ENCODE data around the gene PALB2. TPM values are rescaled to one million over a fixed set of nuclear protein-coding genes. Genes with fewer than 3 reads are reported as not detected.

PALB2 gene
- total and polyA plus RNA-seq, 2 of the 13 experiments (the other 11 are each of a cell fraction or from before 2014, with no cell fraction given), result 12.1 to 40.9 TPM

DNA sequence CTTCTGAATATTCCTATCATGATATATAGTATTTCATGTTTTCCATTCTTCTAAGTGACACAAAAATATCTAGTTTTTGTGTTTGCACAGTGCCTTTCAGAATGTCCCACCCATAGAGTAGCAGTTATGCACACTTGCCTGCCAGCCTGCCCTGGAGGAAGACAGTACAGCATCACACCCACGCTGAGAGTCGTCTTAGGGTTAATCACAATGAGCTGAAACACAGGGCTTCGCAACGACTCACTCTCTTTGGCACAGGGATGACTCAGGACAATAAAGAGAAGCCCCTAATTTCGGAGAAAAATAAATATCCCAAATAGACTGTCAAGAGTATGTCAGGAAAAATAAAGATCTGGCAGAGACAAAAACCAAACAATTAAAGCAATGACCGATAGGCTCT, 33.4 kb downstream of the PALB2 start:
- no peak overlapping the region for H3K27ac ChIP-seq (ENCODE audit: extremely low read length, insufficient read depth, low read length)
- FAIRE-seq (no peak), DNase-seq (ENCODE audit: low spot score) (no peak), ATAC-seq (no peak)
- H3K4me3 ChIP-seq (replicated peaks in 1 of 3; ENCODE audit: insufficient read depth in 1 of 3, low read depth in 2 of 3, low read length in 3 of 3), result no peak overlapping the region
- ChIA-PET CTCF (ENCODE audit: low intra/inter-chr PET ratio, low total read pairs) (no interaction called here), POLR2A (no interaction called here)
- no peaks in the 10 kb centered on the region for H3K9me3 ChIP-seq (ENCODE audit: low read length)
- intact Hi-C loops (cut with micrococcal nuclease; ENCODE audit: unreplicated experiment) (no loop called here), in situ Hi-C loops (cut with HindIII; ENCODE audit: extremely low pct_ligation_motif_present, low pct_unique_long_range_greater_than_20kb) (no loop called here)
- no peaks in the 10 kb centered on the region for H4K20me1 ChIP-seq (ENCODE audit: insufficient read depth, low read length)
- no peaks in the 10 kb centered on the region for H3K27me3 ChIP-seq (ENCODE audit: control insufficient read depth in 1 of 2, insufficient read depth in 2 of 2, low read length in 2 of 2)
- 96% methylated on average over 6 of the region's 6 CpGs for WGBS (ENCODE audit: low lambda C conversion rate)
- TF ChIP-seq, protein P1, sequence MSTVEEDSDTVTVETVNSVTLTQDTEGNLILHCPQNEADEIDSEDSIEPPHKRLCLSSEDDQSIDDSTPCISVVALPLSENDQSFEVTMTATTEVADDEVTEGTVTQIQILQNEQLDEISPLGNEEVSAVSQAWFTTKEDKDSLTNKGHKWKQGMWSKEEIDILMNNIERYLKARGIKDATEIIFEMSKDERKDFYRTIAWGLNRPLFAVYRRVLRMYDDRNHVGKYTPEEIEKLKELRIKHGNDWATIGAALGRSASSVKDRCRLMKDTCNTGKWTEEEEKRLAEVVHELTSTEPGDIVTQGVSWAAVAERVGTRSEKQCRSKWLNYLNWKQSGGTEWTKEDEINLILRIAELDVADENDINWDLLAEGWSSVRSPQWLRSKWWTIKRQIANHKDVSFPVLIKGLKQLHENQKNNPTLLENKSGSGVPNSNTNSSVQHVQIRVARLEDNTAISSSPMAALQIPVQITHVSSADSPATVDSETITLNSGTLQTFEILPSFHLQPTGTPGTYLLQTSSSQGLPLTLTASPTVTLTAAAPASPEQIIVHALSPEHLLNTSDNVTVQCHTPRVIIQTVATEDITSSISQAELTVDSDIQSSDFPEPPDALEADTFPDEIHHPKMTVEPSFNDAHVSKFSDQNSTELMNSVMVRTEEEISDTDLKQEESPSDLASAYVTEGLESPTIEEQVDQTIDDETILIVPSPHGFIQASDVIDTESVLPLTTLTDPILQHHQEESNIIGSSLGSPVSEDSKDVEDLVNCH (CRISPR knock-in tag; IDR thresholded peaks at IDR 0.05), result no peak
- no peak for TF ChIP-seq ZNF136 (CRISPR knock-in tag; IDR thresholded peaks at IDR 0.05; ENCODE audit: low read depth)
- TF ChIP-seq, protein P2, sequence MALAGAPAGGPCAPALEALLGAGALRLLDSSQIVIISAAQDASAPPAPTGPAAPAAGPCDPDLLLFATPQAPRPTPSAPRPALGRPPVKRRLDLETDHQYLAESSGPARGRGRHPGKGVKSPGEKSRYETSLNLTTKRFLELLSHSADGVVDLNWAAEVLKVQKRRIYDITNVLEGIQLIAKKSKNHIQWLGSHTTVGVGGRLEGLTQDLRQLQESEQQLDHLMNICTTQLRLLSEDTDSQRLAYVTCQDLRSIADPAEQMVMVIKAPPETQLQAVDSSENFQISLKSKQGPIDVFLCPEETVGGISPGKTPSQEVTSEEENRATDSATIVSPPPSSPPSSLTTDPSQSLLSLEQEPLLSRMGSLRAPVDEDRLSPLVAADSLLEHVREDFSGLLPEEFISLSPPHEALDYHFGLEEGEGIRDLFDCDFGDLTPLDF (CRISPR knock-in tag; IDR thresholded peaks at IDR 0.05), result no peak
- TF ChIP-seq, protein P3, sequence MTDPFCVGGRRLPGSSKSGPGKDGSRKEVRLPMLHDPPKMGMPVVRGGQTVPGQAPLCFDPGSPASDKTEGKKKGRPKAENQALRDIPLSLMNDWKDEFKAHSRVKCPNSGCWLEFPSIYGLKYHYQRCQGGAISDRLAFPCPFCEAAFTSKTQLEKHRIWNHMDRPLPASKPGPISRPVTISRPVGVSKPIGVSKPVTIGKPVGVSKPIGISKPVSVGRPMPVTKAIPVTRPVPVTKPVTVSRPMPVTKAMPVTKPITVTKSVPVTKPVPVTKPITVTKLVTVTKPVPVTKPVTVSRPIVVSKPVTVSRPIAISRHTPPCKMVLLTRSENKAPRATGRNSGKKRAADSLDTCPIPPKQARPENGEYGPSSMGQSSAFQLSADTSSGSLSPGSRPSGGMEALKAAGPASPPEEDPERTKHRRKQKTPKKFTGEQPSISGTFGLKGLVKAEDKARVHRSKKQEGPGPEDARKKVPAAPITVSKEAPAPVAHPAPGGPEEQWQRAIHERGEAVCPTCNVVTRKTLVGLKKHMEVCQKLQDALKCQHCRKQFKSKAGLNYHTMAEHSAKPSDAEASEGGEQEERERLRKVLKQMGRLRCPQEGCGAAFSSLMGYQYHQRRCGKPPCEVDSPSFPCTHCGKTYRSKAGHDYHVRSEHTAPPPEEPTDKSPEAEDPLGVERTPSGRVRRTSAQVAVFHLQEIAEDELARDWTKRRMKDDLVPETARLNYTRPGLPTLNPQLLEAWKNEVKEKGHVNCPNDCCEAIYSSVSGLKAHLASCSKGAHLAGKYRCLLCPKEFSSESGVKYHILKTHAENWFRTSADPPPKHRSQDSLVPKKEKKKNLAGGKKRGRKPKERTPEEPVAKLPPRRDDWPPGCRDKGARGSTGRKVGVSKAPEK (CRISPR knock-in tag; IDR thresholded peaks at IDR 0.05; ENCODE audit: borderline replicate concordance), result no peak
- no peak for TF ChIP-seq NFKBIZ (CRISPR knock-in tag; IDR thresholded peaks at IDR 0.05)
- TF ChIP-seq SPEN (CRISPR knock-in tag; IDR thresholded peaks at IDR 0.05; ENCODE audit: low read depth), result no peak
- no peak for TF ChIP-seq BCL6 (CRISPR knock-in tag; IDR thresholded peaks at IDR 0.05)
- TF ChIP-seq IKZF4 (CRISPR knock-in tag; IDR thresholded peaks at IDR 0.05; ENCODE audit: borderline replicate concordance, low read depth, not compliant biosample characterization), result no peak
- TF ChIP-seq, protein P4, sequence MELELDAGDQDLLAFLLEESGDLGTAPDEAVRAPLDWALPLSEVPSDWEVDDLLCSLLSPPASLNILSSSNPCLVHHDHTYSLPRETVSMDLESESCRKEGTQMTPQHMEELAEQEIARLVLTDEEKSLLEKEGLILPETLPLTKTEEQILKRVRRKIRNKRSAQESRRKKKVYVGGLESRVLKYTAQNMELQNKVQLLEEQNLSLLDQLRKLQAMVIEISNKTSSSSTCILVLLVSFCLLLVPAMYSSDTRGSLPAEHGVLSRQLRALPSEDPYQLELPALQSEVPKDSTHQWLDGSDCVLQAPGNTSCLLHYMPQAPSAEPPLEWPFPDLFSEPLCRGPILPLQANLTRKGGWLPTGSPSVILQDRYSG (CRISPR knock-in tag; IDR thresholded peaks at IDR 0.05), result no peak
- TF ChIP-seq, protein P5, sequence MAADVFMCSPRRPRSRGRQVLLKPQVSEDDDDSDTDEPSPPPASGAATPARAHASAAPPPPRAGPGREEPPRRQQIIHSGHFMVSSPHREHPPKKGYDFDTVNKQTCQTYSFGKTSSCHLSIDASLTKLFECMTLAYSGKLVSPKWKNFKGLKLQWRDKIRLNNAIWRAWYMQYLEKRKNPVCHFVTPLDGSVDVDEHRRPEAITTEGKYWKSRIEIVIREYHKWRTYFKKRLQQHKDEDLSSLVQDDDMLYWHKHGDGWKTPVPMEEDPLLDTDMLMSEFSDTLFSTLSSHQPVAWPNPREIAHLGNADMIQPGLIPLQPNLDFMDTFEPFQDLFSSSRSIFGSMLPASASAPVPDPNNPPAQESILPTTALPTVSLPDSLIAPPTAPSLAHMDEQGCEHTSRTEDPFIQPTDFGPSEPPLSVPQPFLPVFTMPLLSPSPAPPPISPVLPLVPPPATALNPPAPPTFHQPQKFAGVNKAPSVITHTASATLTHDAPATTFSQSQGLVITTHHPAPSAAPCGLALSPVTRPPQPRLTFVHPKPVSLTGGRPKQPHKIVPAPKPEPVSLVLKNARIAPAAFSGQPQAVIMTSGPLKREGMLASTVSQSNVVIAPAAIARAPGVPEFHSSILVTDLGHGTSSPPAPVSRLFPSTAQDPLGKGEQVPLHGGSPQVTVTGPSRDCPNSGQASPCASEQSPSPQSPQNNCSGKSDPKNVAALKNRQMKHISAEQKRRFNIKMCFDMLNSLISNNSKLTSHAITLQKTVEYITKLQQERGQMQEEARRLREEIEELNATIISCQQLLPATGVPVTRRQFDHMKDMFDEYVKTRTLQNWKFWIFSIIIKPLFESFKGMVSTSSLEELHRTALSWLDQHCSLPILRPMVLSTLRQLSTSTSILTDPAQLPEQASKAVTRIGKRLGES (CRISPR knock-in tag; IDR thresholded peaks at IDR 0.05; ENCODE audit: borderline replicate concordance), result no peak
- TF ChIP-seq, protein P6, sequence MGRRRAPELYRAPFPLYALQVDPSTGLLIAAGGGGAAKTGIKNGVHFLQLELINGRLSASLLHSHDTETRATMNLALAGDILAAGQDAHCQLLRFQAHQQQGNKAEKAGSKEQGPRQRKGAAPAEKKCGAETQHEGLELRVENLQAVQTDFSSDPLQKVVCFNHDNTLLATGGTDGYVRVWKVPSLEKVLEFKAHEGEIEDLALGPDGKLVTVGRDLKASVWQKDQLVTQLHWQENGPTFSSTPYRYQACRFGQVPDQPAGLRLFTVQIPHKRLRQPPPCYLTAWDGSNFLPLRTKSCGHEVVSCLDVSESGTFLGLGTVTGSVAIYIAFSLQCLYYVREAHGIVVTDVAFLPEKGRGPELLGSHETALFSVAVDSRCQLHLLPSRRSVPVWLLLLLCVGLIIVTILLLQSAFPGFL (CRISPR knock-in tag; IDR thresholded peaks at IDR 0.05), result no peak
- H3K4me2 ChIP-seq (ENCODE audit: low read depth, low read length), result no peak overlapping the region
- no peaks in the 10 kb centered on the region for H3K4me1 ChIP-seq (ENCODE audit: insufficient read depth, low read length)
- no TSS peak for BruUV-seq (replicated peaks)
- H2AFZ ChIP-seq (ENCODE audit: low read length), result no peak overlapping the region
- no peaks in the 10 kb centered on the region for H3K79me2 ChIP-seq (ENCODE audit: insufficient read depth, low read length)
- H3K36me3 ChIP-seq (replicated peaks in 1 of 2; ENCODE audit: control insufficient read depth in 1 of 2, insufficient read depth in 2 of 2, low read length in 2 of 2), result peaks cover 19 to 58% of the 10 kb centered on the region in 2 experiments
- H3K9ac ChIP-seq (ENCODE audit: insufficient read depth, low read depth, low read length), result no peak overlapping the region

Measured in HepG2 (cell line).